ENCODE data around the gene SIRPB1.

The SIRPB1 gene

DNA sequence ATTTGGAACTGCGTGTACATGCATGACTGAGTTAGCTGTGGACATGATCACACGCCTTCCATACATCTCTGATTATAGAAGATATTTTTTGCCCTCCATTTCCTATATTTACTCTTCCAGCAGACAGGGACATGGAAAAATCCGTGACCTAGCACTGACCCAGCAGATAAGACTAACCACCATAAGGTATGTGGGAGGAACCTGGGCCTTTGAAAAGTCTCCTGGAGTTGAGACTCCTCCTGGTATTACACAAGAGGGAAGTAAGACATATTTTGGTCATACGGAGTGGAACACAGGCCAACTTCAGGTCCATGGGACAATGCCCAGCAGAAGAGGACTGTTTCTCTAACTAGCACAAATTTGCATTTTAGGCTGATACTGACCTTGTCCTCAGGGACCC, 13.7 kb upstream of the SIRPB1 start:
- Mint-ChIP-seq H3K4me3 (no peak overlapping the region), H3K36me3 (ENCODE audit: low read depth) (no peaks in the 10 kb centered on the region), H3K9me3 (peaks cover 3% of the 10 kb centered on the region), H3K27ac (no peak overlapping the region), H3K4me1 (no peaks in the 10 kb centered on the region), H3K27me3 (ENCODE audit: low read depth) (peaks cover 5% of the 10 kb centered on the region)
- TF ChIP-seq, protein P1, sequence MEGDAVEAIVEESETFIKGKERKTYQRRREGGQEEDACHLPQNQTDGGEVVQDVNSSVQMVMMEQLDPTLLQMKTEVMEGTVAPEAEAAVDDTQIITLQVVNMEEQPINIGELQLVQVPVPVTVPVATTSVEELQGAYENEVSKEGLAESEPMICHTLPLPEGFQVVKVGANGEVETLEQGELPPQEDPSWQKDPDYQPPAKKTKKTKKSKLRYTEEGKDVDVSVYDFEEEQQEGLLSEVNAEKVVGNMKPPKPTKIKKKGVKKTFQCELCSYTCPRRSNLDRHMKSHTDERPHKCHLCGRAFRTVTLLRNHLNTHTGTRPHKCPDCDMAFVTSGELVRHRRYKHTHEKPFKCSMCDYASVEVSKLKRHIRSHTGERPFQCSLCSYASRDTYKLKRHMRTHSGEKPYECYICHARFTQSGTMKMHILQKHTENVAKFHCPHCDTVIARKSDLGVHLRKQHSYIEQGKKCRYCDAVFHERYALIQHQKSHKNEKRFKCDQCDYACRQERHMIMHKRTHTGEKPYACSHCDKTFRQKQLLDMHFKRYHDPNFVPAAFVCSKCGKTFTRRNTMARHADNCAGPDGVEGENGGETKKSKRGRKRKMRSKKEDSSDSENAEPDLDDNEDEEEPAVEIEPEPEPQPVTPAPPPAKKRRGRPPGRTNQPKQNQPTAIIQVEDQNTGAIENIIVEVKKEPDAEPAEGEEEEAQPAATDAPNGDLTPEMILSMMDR (IDR thresholded peaks at IDR 0.05; ENCODE audit: unreplicated experiment in 3 of 3), result no peak

DNA sequence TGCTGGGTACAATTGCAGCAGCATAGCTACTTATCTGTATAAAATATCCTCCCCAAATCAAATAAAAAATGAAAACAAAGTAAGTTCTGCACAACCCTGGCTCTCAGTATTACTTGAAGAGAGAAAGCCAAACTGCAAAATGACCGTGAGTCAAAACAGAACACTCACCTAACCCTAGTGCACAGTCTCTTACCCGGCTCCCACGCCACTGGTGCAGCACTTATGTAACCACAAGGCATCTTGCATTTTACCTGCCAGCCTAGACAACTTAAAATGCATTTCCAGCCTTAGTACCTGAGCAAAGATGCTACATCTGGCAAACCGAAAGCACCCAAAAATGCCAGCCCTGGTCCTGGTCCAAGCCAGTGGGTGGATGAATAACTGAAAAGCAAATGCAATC, 12.4 kb upstream of the SIRPB1 start:
- H3K9me3 Mint-ChIP-seq, result peaks cover 3% of the 10 kb centered on the region
- peaks cover 5% of the 10 kb centered on the region for H3K27me3 Mint-ChIP-seq (ENCODE audit: low read depth)
- H3K36me3 Mint-ChIP-seq (ENCODE audit: low read depth), result no peaks in the 10 kb centered on the region
- no peak overlapping the region for H3K4me3 Mint-ChIP-seq
- TF ChIP-seq, protein P1 (IDR thresholded peaks at IDR 0.05; ENCODE audit: unreplicated experiment in 3 of 3), result no peak
- H3K4me1 Mint-ChIP-seq, result no peaks in the 10 kb centered on the region
- H3K27ac Mint-ChIP-seq, result no peak overlapping the region

DNA sequence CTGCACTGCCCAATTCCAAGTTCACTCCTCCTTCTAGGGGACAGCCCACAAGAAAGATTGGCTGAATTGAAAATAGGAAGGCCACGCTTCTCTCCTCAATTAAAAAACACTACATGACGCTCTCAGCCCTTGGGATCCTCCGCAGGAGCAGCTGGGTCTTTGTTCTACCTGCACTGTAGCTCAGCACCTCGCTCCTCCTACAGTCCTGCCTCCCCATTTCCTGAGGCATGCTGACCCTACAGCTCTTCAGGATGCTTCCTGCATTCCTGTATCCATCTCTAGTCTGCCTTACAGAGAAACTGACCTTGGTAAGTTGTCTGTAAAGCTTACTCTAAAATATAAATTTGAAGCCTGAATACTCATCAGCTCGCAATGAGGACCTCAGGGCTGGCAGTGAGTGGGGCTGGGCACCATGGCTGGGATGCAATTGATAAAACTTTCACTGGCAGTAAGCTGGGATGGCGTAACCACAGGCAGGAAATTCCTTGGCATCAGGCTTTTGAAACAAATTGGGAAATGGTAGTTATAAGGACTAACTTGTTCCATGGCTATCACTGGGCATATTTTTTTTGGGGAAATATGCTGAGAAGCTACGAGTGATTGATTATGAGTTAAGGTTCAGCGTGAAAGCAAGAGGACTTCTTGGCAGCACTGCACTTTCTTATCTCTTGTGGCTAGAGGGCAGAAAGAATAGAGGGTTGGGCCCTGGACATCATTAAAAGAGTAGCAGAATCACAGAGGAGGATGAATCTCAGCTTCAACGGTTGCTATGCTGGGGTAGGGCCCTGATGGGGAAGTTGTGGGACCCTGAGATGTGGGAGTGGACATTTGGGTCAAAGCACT, 11.7 kb upstream of the SIRPB1 start:
- H3K27ac Mint-ChIP-seq, result no peak overlapping the region
- no peaks in the 10 kb centered on the region for H3K36me3 Mint-ChIP-seq (ENCODE audit: low read depth)
- TF ChIP-seq, protein P1 (IDR thresholded peaks at IDR 0.05; ENCODE audit: unreplicated experiment in 3 of 3), result no peak
- H3K27me3 Mint-ChIP-seq (ENCODE audit: low read depth), result peaks cover 5% of the 10 kb centered on the region
- H3K4me3 Mint-ChIP-seq, result no peak overlapping the region
- H3K4me1 Mint-ChIP-seq, result no peaks in the 10 kb centered on the region
- peaks cover 2% of the 10 kb centered on the region for H3K9me3 Mint-ChIP-seq

DNA sequence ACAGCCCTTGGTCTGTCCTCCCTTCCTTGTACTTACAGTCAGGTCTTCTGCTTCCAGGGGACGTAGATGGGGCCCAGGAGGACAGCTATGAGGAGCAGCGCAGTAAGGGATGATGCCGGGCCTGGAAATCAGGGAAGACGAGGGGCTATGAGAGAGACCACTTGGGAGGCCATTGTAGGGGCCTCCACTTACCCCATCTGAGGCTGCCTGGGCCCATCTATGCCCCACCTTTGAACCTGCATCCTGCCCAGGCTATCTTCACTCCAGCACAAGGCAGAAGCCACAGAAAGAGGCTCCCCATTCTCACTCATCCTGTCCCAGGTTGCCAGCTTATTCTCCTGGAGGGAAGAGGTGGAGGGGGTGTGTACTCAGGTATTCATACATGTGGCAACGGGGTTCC, 10.4 kb upstream of the SIRPB1 start:
- no peaks in the 10 kb centered on the region for H3K36me3 Mint-ChIP-seq (ENCODE audit: low read depth)
- H3K4me3 Mint-ChIP-seq, result no peak overlapping the region
- TF ChIP-seq, protein P1 (IDR thresholded peaks at IDR 0.05; ENCODE audit: unreplicated experiment in 3 of 3), result no peak
- H3K27me3 Mint-ChIP-seq (ENCODE audit: low read depth), result peaks cover 5% of the 10 kb centered on the region
- no peaks in the 10 kb centered on the region for H3K9me3 Mint-ChIP-seq
- H3K27ac Mint-ChIP-seq, result no peak overlapping the region
- H3K4me1 Mint-ChIP-seq, result no peaks in the 10 kb centered on the region

DNA sequence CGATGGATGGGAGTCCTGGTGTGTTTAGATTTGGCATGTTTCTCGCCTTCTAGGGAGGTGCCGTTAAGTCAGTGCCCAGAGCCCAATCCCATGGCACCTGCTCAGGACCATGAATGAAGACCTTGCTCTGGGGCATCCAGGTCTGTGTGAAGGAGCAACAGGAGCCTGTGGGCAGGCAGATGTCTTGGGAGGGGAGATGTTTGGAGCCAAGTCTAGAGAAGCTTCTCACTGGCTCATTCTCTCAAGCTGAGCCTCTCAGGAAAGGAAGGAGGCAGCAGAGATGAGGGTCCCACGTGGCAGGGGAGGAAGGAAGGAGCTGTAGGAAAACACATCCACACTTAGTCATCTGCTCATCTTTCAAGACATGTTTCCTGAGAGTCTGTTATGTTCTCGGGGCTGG, 9.5 kb upstream of the SIRPB1 start:
- Mint-ChIP-seq H3K27ac (no peak overlapping the region), H3K27me3 (ENCODE audit: low read depth) (peaks cover 5% of the 10 kb centered on the region), H3K4me1 (no peaks in the 10 kb centered on the region), H3K9me3 (no peaks in the 10 kb centered on the region), H3K36me3 (ENCODE audit: low read depth) (no peaks in the 10 kb centered on the region), H3K4me3 (no peak overlapping the region)
- TF ChIP-seq, protein P1 (IDR thresholded peaks at IDR 0.05; ENCODE audit: unreplicated experiment in 3 of 3), result no peak

DNA sequence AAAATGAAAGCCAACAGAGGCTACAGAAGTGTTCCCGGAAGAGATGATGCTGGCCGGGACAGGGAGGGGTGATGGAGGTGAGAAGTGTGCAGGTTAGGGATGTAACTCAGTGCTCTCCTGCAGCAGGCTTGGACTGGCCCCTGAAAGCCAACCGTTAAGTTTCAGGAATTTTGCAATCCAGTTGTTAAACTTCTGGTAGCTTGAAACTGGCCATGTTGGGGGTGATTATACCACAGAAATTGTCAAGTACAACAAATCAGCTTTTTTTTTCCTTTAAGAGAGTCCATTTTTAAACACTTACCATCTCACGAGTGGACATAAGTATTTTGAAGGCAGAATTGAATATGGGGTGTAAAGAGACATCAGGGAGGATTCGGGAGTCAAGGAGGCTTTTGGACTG, 8.8 kb upstream of the SIRPB1 start:
- Mint-ChIP-seq H3K27ac (no peak overlapping the region), H3K4me3 (no peak overlapping the region), H3K4me1 (no peaks in the 10 kb centered on the region), H3K9me3 (no peaks in the 10 kb centered on the region), H3K36me3 (ENCODE audit: low read depth) (no peaks in the 10 kb centered on the region), H3K27me3 (ENCODE audit: low read depth) (peaks cover 3% of the 10 kb centered on the region)
- TF ChIP-seq, protein P1 (IDR thresholded peaks at IDR 0.05; ENCODE audit: unreplicated experiment in 3 of 3), result no peak
